ENCODE results near the gene HSF5. TPM values are rescaled to one million over a fixed set of nuclear protein-coding genes. Genes with fewer than 3 reads are reported as not detected.
A peak's percentile ranks its signal among the peaks of the same experiment; 100 is the strongest.
"Not testable (repeated sequence)": the region's sequence is repeated elsewhere in the genome, so short reads cannot be mapped to it uniquely, and the experiment has no call there.

Gene HSF5
- total RNA-seq, 1 experiment from 2014 or later: 0.82 TPM

GRCh38 chr17:58484600-58484999 is 3.6 kb downstream of the HSF5 start:
- H3K9ac ChIP-seq (ENCODE audit: low read length): no peak overlapping the region
- no peak overlapping the region for H2AFZ ChIP-seq (ENCODE audit: low read length)
- H3K9me2 ChIP-seq (replicated peaks; ENCODE audit: insufficient read depth, low read length): no peaks in the 10 kb centered on the region
- H3K79me2 ChIP-seq (ENCODE audit: low read length): no peaks in the 10 kb centered on the region
- H3K27me3 ChIP-seq (ENCODE audit: low read length): no peaks in the 10 kb centered on the region
- H3K27ac ChIP-seq (ENCODE audit: low read length): no peak overlapping the region
- H4K20me1 ChIP-seq (ENCODE audit: insufficient read depth, low read depth, low read length): no peaks in the 10 kb centered on the region
- H3K4me1 ChIP-seq (ENCODE audit: low read length): no peaks in the 10 kb centered on the region
- no peak overlapping the region for H3K4me3 ChIP-seq (ENCODE audit: low read length)
- H3K36me3 ChIP-seq (ENCODE audit: insufficient read depth, low read length): peaks cover 11% of the 10 kb centered on the region; the same call in 1 of the 2 replicates
- H3K4me2 ChIP-seq (ENCODE audit: low read depth, low read length, poor library complexity, severe bottlenecking): no peak overlapping the region
- no peak for DNase-seq
- H3K9me3 ChIP-seq (ENCODE audit: low read length): no peaks in the 10 kb centered on the region

DNA sequence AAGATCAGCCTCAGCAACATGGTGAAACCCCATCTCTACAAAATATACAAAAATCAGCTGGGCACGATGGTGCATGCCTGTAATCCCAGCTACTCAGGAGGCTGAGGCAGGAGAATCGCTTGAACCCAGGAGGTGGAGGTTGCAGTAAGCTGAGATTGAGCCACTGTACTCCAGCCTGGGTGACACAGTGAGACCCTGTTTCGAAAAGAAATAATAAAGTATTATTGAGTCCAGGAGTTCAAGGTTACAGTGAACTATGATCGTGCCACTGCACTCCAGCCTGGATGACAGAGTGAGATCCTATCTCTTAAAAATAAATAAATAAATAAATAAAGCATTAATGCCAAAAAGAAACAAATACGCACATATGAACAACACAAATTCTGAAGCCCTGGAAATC is 6.4 kb downstream of the HSF5 start:
- H3K9ac ChIP-seq (ENCODE audit: low read length); H3K36me3 ChIP-seq (ENCODE audit: insufficient read depth, low read length); H4K20me1 ChIP-seq (ENCODE audit: insufficient read depth, low read depth, low read length); H3K79me2 ChIP-seq (ENCODE audit: low read length); H3K4me3 ChIP-seq (ENCODE audit: low read length); DNase-seq; H3K4me1 ChIP-seq (ENCODE audit: low read length); H3K27ac ChIP-seq (ENCODE audit: low read length); H2AFZ ChIP-seq (ENCODE audit: low read length); H3K9me2 ChIP-seq (replicated peaks; ENCODE audit: insufficient read depth, low read length); H3K4me2 ChIP-seq (ENCODE audit: low read depth, low read length, poor library complexity, severe bottlenecking); H3K9me3 ChIP-seq (ENCODE audit: low read length); H3K27me3 ChIP-seq (ENCODE audit: low read length): not testable (repeated sequence)

GRCh38 chr17:58480090-58480489 is 8.1 kb downstream of the HSF5 start:
- H3K4me3 ChIP-seq (ENCODE audit: low read length): no peak overlapping the region
- H3K9me2 ChIP-seq (replicated peaks; ENCODE audit: insufficient read depth, low read length): no peaks in the 10 kb centered on the region
- H3K4me2 ChIP-seq (ENCODE audit: low read depth, low read length, poor library complexity, severe bottlenecking): no peak overlapping the region

DNA sequence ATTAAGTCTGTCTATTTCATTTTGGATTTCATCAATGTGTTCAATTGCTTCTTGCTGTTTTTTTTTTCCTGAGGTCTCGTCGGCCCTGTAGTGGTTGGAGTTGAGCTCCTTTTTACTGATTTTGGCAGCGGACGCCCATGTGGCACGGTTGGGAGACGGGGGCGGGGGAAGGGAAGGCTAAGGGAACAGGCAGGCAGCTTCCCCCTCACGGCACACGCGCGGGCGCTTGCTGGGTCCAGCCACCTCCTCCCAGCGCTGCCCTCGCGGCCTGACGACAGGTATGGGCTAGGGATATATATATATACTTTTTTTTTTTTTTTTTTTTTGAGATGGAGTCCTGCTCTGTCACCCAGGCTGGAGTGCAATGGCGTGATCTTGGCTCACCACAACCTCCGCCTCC is 11.4 kb downstream of the HSF5 start:
- no peaks in the 10 kb centered on the region for H3K27me3 ChIP-seq (ENCODE audit: low read length)
- H2AFZ ChIP-seq (ENCODE audit: low read length): no peak overlapping the region
- no peaks in the 10 kb centered on the region for H3K9me2 ChIP-seq (replicated peaks; ENCODE audit: insufficient read depth, low read length)
- H3K79me2 ChIP-seq (ENCODE audit: low read length): no peaks in the 10 kb centered on the region
- no peaks in the 10 kb centered on the region for H4K20me1 ChIP-seq (ENCODE audit: insufficient read depth, low read depth, low read length)
- no peak overlapping the region for H3K9ac ChIP-seq (ENCODE audit: low read length)
- H3K9me3 ChIP-seq (ENCODE audit: low read length): no peaks in the 10 kb centered on the region
- H3K4me2 ChIP-seq (ENCODE audit: low read depth, low read length, poor library complexity, severe bottlenecking): no peak overlapping the region
- no peak overlapping the region for H3K27ac ChIP-seq (ENCODE audit: low read length)
- no peak overlapping the region for H3K4me3 ChIP-seq (ENCODE audit: low read length)
- H3K36me3 ChIP-seq (ENCODE audit: insufficient read depth, low read length): no peaks in the 10 kb centered on the region
- DNase-seq: no peak
- no peaks in the 10 kb centered on the region for H3K4me1 ChIP-seq (ENCODE audit: low read length)

More at GRCh38 chr17:58480090-58480489, 8.1 kb downstream of the HSF5 start:
- Histone ChIP-seq H3K9ac (ENCODE audit: low read length) (no peak overlapping the region), H3K9me3 (ENCODE audit: low read length) (no peaks in the 10 kb centered on the region), H3K4me1 (ENCODE audit: low read length) (no peaks in the 10 kb centered on the region), H3K79me2 (ENCODE audit: low read length) (no peaks in the 10 kb centered on the region), H3K36me3 (ENCODE audit: insufficient read depth, low read length) (no peaks in the 10 kb centered on the region), H3K27ac (ENCODE audit: low read length) (no peak overlapping the region), H4K20me1 (ENCODE audit: insufficient read depth, low read depth, low read length) (no peaks in the 10 kb centered on the region), H2AFZ (ENCODE audit: low read length) (no peak overlapping the region), H3K27me3 (ENCODE audit: low read length) (no peaks in the 10 kb centered on the region)
- no peak for DNase-seq

DNA sequence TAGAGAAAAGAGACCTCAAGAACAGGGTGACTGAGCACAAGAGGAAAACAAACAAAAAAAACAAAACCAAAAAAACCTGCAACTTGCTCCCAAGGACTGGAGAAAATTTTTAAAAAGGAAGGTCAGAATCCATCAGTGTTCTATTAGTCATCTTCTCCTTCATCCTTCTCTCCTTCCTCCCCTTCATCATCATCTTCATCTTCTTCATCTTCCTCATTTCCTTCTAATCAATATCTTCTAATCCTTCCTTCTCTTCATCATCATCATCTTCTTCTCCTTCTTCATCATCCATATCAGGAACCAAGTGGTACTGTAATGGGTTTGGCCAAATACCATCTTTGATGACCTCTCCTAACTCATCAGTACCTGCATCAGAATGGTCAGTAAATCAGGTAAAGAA is 12.2 kb downstream of the HSF5 start:
- Histone ChIP-seq H3K4me3 (ENCODE audit: low read length) (no peak overlapping the region), H3K36me3 (ENCODE audit: insufficient read depth, low read length) (no peaks in the 10 kb centered on the region), H4K20me1 (ENCODE audit: insufficient read depth, low read depth, low read length) (no peaks in the 10 kb centered on the region), H3K79me2 (ENCODE audit: low read length) (no peaks in the 10 kb centered on the region), H3K9ac (ENCODE audit: low read length) (no peak overlapping the region), H3K27me3 (ENCODE audit: low read length) (no peaks in the 10 kb centered on the region), H3K4me2 (ENCODE audit: low read depth, low read length, poor library complexity, severe bottlenecking) (no peak overlapping the region), H2AFZ (ENCODE audit: low read length) (0 out of 2 replicates have a peak overlapping the region, but pooled peaks have one; percentile 49), H3K9me2 (replicated peaks; ENCODE audit: insufficient read depth, low read length) (no peaks in the 10 kb centered on the region), H3K27ac (ENCODE audit: low read length) (no peak overlapping the region), H3K4me1 (ENCODE audit: low read length) (no peaks in the 10 kb centered on the region), H3K9me3 (ENCODE audit: low read length) (no peaks in the 10 kb centered on the region)
- no peak for DNase-seq

DNA sequence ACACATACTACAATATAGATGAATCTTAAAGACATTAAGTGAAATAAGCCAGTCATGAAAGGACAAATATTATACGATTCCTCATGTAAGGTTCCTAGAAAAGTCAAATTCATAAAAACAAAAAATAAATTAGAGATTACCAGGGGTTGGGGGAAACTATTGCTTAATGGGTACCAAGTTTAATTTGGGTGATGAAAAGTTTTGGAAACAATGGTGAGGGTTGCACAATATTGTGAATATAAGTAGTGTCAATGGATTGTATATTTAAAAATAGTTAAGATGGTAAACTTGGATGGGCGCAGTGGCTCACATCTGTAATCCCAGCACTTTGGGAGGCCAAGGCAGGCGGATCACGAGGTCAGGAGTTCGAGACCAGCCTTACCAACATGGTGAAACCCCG is 17.9 kb downstream of the HSF5 start:
- Histone ChIP-seq H3K4me3 (ENCODE audit: low read length) (no peak overlapping the region), H3K36me3 (ENCODE audit: insufficient read depth, low read length) (no peaks in the 10 kb centered on the region), H3K79me2 (ENCODE audit: low read length) (no peaks in the 10 kb centered on the region), H3K27ac (ENCODE audit: low read length) (no peak overlapping the region), H3K9me3 (ENCODE audit: low read length) (no peaks in the 10 kb centered on the region), H3K9ac (ENCODE audit: low read length) (no peak overlapping the region), H4K20me1 (ENCODE audit: insufficient read depth, low read depth, low read length) (no peaks in the 10 kb centered on the region), H3K9me2 (replicated peaks; ENCODE audit: insufficient read depth, low read length) (no peaks in the 10 kb centered on the region), H3K4me1 (ENCODE audit: low read length) (no peaks in the 10 kb centered on the region), H2AFZ (ENCODE audit: low read length) (no peak overlapping the region), H3K4me2 (ENCODE audit: low read depth, low read length, poor library complexity, severe bottlenecking) (no peak overlapping the region), H3K27me3 (ENCODE audit: low read length) (no peaks in the 10 kb centered on the region)
- no peak for DNase-seq

DNA sequence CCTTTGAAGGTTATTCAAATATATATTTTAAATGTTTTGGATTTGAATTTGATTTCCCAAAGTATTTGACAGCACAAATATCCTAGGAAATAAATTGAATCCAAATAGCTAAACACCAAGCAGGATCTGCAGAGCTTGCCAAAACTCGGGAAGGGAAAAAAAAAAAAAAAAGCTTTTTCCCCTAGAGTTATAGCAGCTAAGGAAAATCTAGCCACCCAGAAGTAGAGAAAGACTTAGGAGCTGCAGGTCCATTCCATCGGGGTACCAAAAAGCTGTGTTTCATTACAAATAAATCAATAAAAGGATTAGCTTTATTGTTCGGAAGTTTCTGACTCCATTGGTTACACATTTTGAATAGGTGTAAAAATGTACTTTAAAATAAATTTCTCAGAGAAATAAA is 19.3 kb downstream of the HSF5 start:
- no peak for DNase-seq
- Histone ChIP-seq H3K79me2 (ENCODE audit: low read length) (no peaks in the 10 kb centered on the region), H3K36me3 (ENCODE audit: insufficient read depth, low read length) (no peaks in the 10 kb centered on the region), H3K4me2 (ENCODE audit: low read depth, low read length, poor library complexity, severe bottlenecking) (no peak overlapping the region), H3K4me1 (ENCODE audit: low read length) (no peaks in the 10 kb centered on the region), H4K20me1 (ENCODE audit: insufficient read depth, low read depth, low read length) (no peaks in the 10 kb centered on the region), H2AFZ (ENCODE audit: low read length) (no peak overlapping the region), H3K27ac (ENCODE audit: low read length) (no peak overlapping the region), H3K27me3 (ENCODE audit: low read length) (no peaks in the 10 kb centered on the region), H3K9me2 (replicated peaks; ENCODE audit: insufficient read depth, low read length) (no peaks in the 10 kb centered on the region), H3K9ac (ENCODE audit: low read length) (no peak overlapping the region), H3K9me3 (ENCODE audit: low read length) (no peaks in the 10 kb centered on the region), H3K4me3 (ENCODE audit: low read length) (no peak overlapping the region)

DNA sequence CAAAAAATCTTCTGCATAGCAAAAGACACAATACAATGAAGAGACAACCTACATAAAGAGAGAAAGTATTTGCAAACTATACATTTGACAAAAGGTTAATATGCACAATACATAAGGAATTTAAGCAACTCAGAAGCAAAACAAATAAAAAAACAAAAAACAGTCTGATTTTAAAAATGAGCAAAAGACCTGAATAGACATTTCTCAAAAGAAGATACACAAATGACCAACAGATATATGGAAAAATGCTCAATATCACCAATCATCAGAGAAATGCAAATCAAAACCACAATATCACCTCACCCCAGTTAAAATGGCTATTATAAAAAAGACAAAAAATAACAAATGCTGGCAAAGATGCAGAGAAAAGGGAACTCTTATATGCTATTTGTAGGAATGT is 32.7 kb downstream of the HSF5 start:
- H3K79me2 ChIP-seq (ENCODE audit: low read length): no peaks in the 10 kb centered on the region
- no peaks in the 10 kb centered on the region for H3K36me3 ChIP-seq (ENCODE audit: insufficient read depth, low read length)
- no peaks in the 10 kb centered on the region for H3K9me2 ChIP-seq (replicated peaks; ENCODE audit: insufficient read depth, low read length)
- H3K9me3 ChIP-seq (ENCODE audit: low read length): no peaks in the 10 kb centered on the region
- H2AFZ ChIP-seq (ENCODE audit: low read length): no peak overlapping the region
- H3K9ac ChIP-seq (ENCODE audit: low read length): no peak overlapping the region
- H3K4me2 ChIP-seq (ENCODE audit: low read depth, low read length, poor library complexity, severe bottlenecking): no peak overlapping the region
- no peak for DNase-seq
- H3K4me3 ChIP-seq (ENCODE audit: low read length): no peak overlapping the region
- no peak overlapping the region for H3K27ac ChIP-seq (ENCODE audit: low read length)
- H3K4me1 ChIP-seq (ENCODE audit: low read length): no peaks in the 10 kb centered on the region
- no peaks in the 10 kb centered on the region for H3K27me3 ChIP-seq (ENCODE audit: low read length)
- H4K20me1 ChIP-seq (ENCODE audit: insufficient read depth, low read depth, low read length): no peaks in the 10 kb centered on the region

GRCh38 chr17:58452738-58453137 is 35.5 kb downstream of the HSF5 start:
- no peaks in the 10 kb centered on the region for H4K20me1 ChIP-seq (ENCODE audit: insufficient read depth, low read depth, low read length)
- H3K9me3 ChIP-seq (ENCODE audit: low read length): no peaks in the 10 kb centered on the region
- H3K4me1 ChIP-seq (ENCODE audit: low read length): no peaks in the 10 kb centered on the region
- no peak overlapping the region for H3K27ac ChIP-seq (ENCODE audit: low read length)
- no peaks in the 10 kb centered on the region for H3K27me3 ChIP-seq (ENCODE audit: low read length)
- no peak overlapping the region for H3K9ac ChIP-seq (ENCODE audit: low read length)
- H3K9me2 ChIP-seq (replicated peaks; ENCODE audit: insufficient read depth, low read length): no peaks in the 10 kb centered on the region
- H3K4me3 ChIP-seq (ENCODE audit: low read length): no peak overlapping the region
- H3K4me2 ChIP-seq (ENCODE audit: low read depth, low read length, poor library complexity, severe bottlenecking): no peak overlapping the region
- H2AFZ ChIP-seq (ENCODE audit: low read length): no peak overlapping the region
- no peaks in the 10 kb centered on the region for H3K36me3 ChIP-seq (ENCODE audit: insufficient read depth, low read length)
- DNase-seq: no peak
- no peaks in the 10 kb centered on the region for H3K79me2 ChIP-seq (ENCODE audit: low read length)
